Esophagus squamous epithelium (tissue), 5 donors: Measurements from ENCODE around the gene RNF111. TPM values are rescaled to one million over a fixed set of nuclear protein-coding genes. Genes with fewer than 3 reads are reported as not detected.
"Not testable (repeated sequence)": the region's sequence is repeated elsewhere in the genome, so short reads cannot be mapped to it uniquely, and the experiment has no call there.

Source experiments
- DNase-seq: peaks from one replicate; lab custom pipeline; 2025; lab: John Stamatoyannopoulos, UW
- H3K27ac ChIP-seq, 4 donors: fragments of 200-600 bp; sonication (generic); one replicate each; pipeline ENCODE4 v1.5.1; 2016 to 2019; ENCODE audit warnings: mild to moderate bottlenecking in 1 of 4
- H3K27me3 ChIP-seq, 4 donors: fragments of 200-600 bp; sonication (generic); 1 replicate in 3 of 4; 2 replicates in 1 of 4; pipeline versions ENCODE4 v1.5.1 to v1.6.0; 2017 to 2021; ENCODE audit warnings: antibody characterized with exemption in 1 of 4
- H3K36me3 ChIP-seq, 3 donors: fragments of 200-600 bp; sonication (generic); one replicate each; pipeline ENCODE4 v1.5.1; 2016 to 2019
- H3K4me1 ChIP-seq, 3 donors: fragments of 200-600 bp; sonication (generic); one replicate each; pipeline ENCODE4 v1.5.1; 2017 to 2019
- H3K4me3 ChIP-seq, 4 donors: fragments of 200-600 bp; sonication (generic); 1 replicate in 3 of 4; 2 replicates in 1 of 4; pipeline ENCODE4 v1.5.1; 2016 to 2019; ENCODE audit warnings: mild to moderate bottlenecking in 2 of 4, moderate library complexity in 1 of 4
- H3K9me3 ChIP-seq, 3 donors: fragments of 200-600 bp; sonication (generic); one replicate each; pipeline ENCODE4 v1.5.1; 2016 to 2019
- CTCF ChIP-seq, 6 experiments: fragments of 450-650 bp in 4 of 6; fragments of 200-600 bp in 2 of 6; sonication (generic) in 2 of 6; IDR thresholded peaks; one replicate each; pipeline ENCODE4 v1.5.1; 2016 to 2019; ENCODE audit warnings: antibody characterized with exemption in 6 of 6, mild to moderate bottlenecking in 4 of 6, moderate library complexity in 4 of 6
- POLR2A ChIP-seq, 4 donors: fragments of 450-650 bp; IDR thresholded peaks; one replicate each; pipeline ENCODE4 v1.6.1; 2017; ENCODE audit warnings: antibody characterized with exemption in 4 of 4, mild to moderate bottlenecking in 4 of 4, moderate library complexity in 3 of 4
- WGBS, 2 donors: methylation state at CpG; one replicate each; pipeline ENCODE4 v1.1.5; 2018; 5-methylcytosine and 5-hydroxymethylcytosine counted together
- intact Hi-C: fragments of 100-400 bp; cut with DNase I; formaldehyde crosslinking; loops from one replicate; pipeline ENCODE4 v1.15.0; 2022
- total RNA-seq, 4 donors: library from RNA; depleted of rRNA; stranded (reverse); fragments of >200 nt; gene quantifications; one replicate each; pipeline ENCODE4 v1.1.0, GENCODE V29; 2016
- donor health status: DM: yes; HTN: yes; CAD: no.

The RNF111 gene
- total RNA-seq, 4 donors from 2014 or later, result 15.2 to 19.6 (median 16.5) TPM

- no peak for DNase-seq
- intact Hi-C loops, result no loop called here
- TF ChIP-seq POLR2A (IDR thresholded peaks at IDR 0.05) (no peak), CTCF (IDR thresholded peaks at IDR 0.05) (no peak)
These were observed 7.5 kb downstream of the RNF111 start for GRCh38 chr15:58994906-58995453.

DNA sequence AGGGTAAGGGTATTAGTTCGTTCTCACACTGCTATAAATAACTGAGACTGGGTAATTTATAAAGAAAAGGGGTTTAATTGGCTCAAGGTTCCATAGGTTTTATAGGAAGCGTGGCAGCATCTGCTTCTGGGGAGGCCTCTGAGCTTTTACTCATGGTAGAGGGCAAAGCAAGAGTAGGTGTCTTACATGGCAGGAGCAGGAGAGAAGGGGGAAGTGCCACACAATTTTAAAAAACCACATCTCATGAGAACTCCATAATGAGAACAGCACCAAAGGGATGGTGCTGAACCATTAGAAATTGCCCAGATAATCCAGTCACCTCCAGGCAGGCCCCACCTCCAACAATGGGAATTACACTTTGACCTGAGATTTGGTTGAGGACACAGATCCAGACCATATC, 12.2 kb downstream of the RNF111 start:
- 87 to 98% methylated on average over 2 of the region's 2 CpGs for WGBS, 2 donors

More at GRCh38 chr15:58994906-58995453, 7.5 kb downstream of the RNF111 start:
- H3K9me3 ChIP-seq, result no peaks in the 10 kb centered on the region
- H3K27ac ChIP-seq, result no peak overlapping the region
- no peak overlapping the region for H3K4me3 ChIP-seq
- 89 to 93% methylated on average over 1 of the region's 1 CpG for WGBS, 2 donors
- no peaks in the 10 kb centered on the region for H3K27me3 ChIP-seq
- H3K36me3 ChIP-seq, result peaks cover 0 to 40% (median 0%) of the 10 kb centered on the region in 3 donors
- H3K4me1 ChIP-seq, result peaks cover 5 to 39% (median 15%) of the 10 kb centered on the region in 3 donors

DNA sequence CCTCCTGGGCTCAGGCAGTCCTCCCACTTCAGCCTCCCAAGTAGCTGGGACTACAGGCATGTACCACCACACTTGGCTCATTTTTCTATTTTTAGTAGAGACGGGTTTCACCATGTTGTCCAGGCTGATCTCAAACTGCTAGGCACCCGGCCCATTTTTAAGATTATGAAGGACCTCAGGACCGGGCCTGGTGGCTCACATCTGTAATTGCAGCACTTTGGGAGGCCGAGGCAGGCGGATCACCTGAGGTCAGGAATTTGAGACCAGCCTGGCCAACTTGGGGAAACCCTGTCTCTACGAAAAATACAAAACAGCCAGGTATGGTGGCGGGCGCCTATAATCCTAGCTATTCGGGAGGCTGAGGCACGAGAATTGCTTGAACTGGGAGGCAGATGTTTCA, 12.8 kb downstream of the RNF111 start:
- WGBS, 2 donors, result 91 to 96% methylated on average over 3 to 10 of the region's 10 CpGs
- H3K27me3 ChIP-seq, DNase-seq, H3K27ac ChIP-seq, intact Hi-C loops, H3K9me3 ChIP-seq, H3K4me3 ChIP-seq: not testable (repeated sequence)
- H3K36me3 ChIP-seq, result peaks cover 0 to 15% (median 0%) of the 10 kb centered on the region in 3 donors
- H3K4me1 ChIP-seq, result peaks cover 3 to 28% (median 5%) of the 10 kb centered on the region in 3 donors

More for the DNA sequence above, 12.2 kb downstream of the RNF111 start:
- peaks cover 4 to 33% (median 5%) of the 10 kb centered on the region in 3 donors for H3K4me1 ChIP-seq
- H3K36me3 ChIP-seq, result peaks cover 0 to 11% (median 0%) of the 10 kb centered on the region in 3 donors
- no peak overlapping the region for H3K4me3 ChIP-seq
- DNase-seq, result no peak
- intact Hi-C loops, result no loop called here
- no peak overlapping the region for H3K27ac ChIP-seq
- H3K9me3 ChIP-seq, result no peaks in the 10 kb centered on the region
- TF ChIP-seq POLR2A (IDR thresholded peaks at IDR 0.05) (no peak), CTCF (IDR thresholded peaks at IDR 0.05) (no peak)
- H3K27me3 ChIP-seq, result no peaks in the 10 kb centered on the region

GRCh38 chr15:59001946-59002345, 14.5 kb downstream of the RNF111 start:
- Histone ChIP-seq H3K4me3 (no peak overlapping the region), H3K27me3 (no peaks in the 10 kb centered on the region), H3K27ac (no peak overlapping the region), H3K9me3 (no peaks in the 10 kb centered on the region), H3K36me3 (peaks cover 0 to 32% (median 0%) of the 10 kb centered on the region in 3 donors), H3K4me1 (peaks cover 0 to 20% (median 0%) of the 10 kb centered on the region in 3 donors)
- 92% methylated on average over 5 of the region's 5 CpGs for WGBS, 2 donors
- intact Hi-C loops, result no loop called here
- no peak for TF ChIP-seq POLR2A (IDR thresholded peaks at IDR 0.05)
- TF ChIP-seq CTCF (IDR thresholded peaks at IDR 0.05), result no peak
- DNase-seq, result no peak

DNA sequence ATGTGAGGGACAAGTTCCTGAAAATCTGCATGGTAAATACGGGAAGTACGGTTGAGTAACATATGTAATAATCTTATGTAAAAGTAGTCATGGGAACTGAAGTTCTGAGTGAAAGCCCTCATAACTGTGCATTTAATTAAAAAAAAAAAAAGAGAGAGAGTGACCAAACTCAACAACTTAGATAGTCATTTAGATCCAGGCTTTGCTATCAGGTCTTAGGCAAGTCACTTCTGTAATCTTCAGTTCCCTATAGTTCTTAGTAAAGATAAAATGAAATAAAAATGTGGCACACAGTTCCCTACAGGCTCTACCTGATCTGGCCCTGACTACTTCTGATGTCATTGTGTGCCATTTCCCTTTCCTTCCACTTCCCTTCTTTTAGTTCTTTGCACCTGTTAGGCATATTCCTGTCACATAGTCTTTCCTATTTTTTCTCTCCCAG, 15.0 kb downstream of the RNF111 start:
- 75 to 76% methylated on average over 2 of the region's 2 CpGs for WGBS, 2 donors
- intact Hi-C loops, result no loop called here
- Histone ChIP-seq H3K36me3 (peaks cover 0 to 35% (median 0%) of the 10 kb centered on the region in 3 donors), H3K9me3 (no peaks in the 10 kb centered on the region), H3K27ac (no peak overlapping the region), H3K4me1 (peaks cover 0 to 20% (median 0%) of the 10 kb centered on the region in 3 donors), H3K4me3 (no peak overlapping the region), H3K27me3 (no peaks in the 10 kb centered on the region)
- no peak for DNase-seq
- TF ChIP-seq POLR2A (IDR thresholded peaks at IDR 0.05), result no peak
- TF ChIP-seq CTCF (IDR thresholded peaks at IDR 0.05), result no peak
